Heart left ventricle (tissue), 13 donors: Measurements from ENCODE around the gene OTOGL.

Experiments
- CTCF ChIP-seq, 12 donors: fragments of 200-600 bp; sonication (generic) in 4 of 12; IDR thresholded peaks; one replicate each; pipeline versions ENCODE4 v1.5.0 to v1.8.0; 2018 to 2022; ENCODE audit warnings: antibody characterized with exemption in 12 of 12, mild to moderate bottlenecking in 5 of 12
- POLR2A ChIP-seq, 2 donors: fragments of 450-650 bp; IDR thresholded peaks; one replicate each; pipeline ENCODE4 v1.6.1; 2017; ENCODE audit warnings: antibody characterized with exemption in 2 of 2, mild to moderate bottlenecking in 2 of 2, moderate library complexity in 2 of 2
- donor health status: ischemic (EF 13 %, LVEDD 7.1; RV severe dilation, severe dysfunction).
- donor health status: DM: no; HTN: yes; CAD: no.
- donor health status: DM: no; HTN: no; CAD: no.
- donor health status: ischemic (EF 25% LVEDD 6.9; RV normal size, moderate dysfunction).
- donor health status: ischemic (EF 25% LVEDD 5.7; RV mildly dilated, moderate dysfunction).
- donor health status: ischemic (EF 35%, LVEDD 5.7; RV mildly dilated, moderate dysfunction).
- donor health status: nonischemic (EF 11% LVEDD 7.7; RV severe dilation, severe dysfunction).
- donor health status: DM: yes; HTN: yes; CAD: no.
- donor health status: PGD.
- donor health status: ischemic (EF 29% LVEDD 5.4; RV normal size, mild dysfunction).
- donor health status: nonischemic (EF 23%, LVEDD 6.1; RV moderate dilation, normal function).

GRCh38 chr12:80116735-80117134 lies 17.4 kb downstream of the OTOGL start:
- TF ChIP-seq POLR2A (IDR thresholded peaks at IDR 0.05) (no peak), CTCF (IDR thresholded peaks at IDR 0.05) (no peak)
